NCI-H187 (cell line): ENCODE results near the gene RPS6KA2.

ENCODE experiments used
- DNase-seq, 2 experiments: peaks; one replicate each; lab custom pipeline; 2025; lab: John Stamatoyannopoulos, UW

The RPS6KA2 gene

DNA sequence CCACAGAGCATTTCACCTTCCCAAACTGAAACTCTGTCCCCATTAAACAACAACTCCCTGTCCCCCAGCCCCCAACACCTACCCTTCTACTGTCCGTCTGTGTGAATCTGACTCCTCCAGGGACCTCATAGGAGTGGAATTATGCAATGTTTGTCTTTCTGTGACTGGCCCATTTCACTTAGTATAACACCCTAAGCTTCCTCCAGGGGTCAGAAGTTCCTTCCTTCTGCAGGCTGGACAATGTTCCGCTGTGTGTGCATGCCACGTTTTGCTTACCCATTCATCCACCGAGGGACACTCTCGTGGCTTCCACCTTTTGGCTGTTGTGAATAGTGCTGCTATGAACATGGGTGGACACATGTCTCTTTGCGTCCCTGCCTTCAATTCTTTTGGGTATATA lies 206.7 kb downstream of the RPS6KA2 start:
- no peak for DNase-seq

DNA sequence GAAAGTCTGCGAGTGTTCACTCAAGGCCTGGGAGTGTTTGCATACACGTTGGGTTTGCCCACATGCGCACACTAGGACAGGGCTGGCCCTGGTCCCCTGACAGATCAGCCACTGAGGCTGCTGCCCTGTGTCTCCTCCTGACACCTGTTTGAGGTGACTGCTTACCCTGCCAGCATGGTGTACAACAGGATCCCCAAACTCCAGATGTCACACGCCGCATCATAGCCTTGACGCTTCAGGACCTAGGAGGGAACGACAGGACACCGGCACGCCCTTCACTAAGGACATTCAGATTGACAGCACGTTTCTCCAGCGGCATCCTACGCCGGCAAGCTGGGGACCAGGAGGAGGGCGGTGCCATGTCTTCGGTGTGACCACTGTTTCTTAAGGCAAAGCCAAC lies 207.3 kb downstream of the RPS6KA2 start:
- no peak for DNase-seq

DNA sequence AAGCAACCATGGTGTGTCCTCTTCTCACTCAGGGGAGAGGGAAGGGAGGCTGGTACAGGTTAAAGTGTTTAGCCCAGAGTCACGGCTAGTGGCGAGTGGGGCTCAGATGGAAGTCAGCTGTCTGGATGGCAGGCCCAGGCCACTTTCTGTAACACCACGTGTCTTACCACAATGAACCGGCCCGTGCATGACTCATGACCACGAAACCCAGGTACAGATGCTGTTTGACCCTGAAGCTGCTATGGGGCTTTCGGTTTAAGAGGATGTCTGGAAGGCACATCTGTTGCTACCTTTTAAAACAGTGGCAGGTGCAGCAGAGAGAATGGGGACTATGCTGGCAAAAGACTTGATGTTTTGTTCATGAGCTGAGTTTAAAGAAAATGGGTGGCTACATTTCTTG lies 207.8 kb downstream of the RPS6KA2 start:
- no peak for DNase-seq

DNA sequence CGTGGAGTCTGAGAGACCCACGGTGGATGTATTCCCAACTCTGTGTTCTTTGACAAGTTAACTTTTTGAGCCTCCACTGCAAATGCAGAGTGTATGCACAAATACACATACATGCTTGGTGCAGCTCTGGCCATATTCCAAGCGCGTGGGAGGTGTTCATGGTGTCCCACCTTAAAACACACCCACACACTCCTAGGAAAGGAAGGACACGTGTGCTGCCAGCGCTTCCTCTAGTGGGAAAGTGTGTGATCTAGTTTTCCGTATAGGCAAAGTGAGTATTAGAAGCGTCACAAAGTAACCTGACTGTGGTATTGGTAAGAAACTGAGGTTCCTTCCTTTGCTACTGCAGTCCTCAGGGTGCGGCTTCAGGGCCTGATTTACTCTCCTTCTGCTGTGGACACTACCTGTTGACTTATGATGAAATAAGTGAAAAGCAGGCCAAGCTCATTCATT lies 208.3 kb downstream of the RPS6KA2 start:
- DNase-seq, result no peak

DNA sequence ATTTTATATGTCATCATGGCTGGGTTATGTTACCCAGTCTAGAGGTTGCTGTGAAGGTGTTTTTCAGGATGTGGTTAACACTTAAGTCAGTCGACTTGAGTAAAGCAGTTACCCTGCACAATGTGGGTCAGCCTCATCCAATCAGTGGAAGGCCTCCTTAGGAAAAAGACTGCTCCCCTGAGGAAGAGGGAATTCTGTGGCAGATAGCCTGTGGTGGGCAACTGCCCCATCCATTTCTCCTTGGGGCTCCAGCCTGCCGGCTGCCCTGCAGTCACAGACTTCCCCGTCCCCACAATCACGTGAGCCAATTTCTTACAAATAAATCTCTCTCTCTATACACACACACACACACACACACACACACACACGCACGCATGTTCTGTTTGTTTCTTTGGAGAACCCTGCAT lies 209.8 kb downstream of the RPS6KA2 start:
- no peak for DNase-seq

DNA sequence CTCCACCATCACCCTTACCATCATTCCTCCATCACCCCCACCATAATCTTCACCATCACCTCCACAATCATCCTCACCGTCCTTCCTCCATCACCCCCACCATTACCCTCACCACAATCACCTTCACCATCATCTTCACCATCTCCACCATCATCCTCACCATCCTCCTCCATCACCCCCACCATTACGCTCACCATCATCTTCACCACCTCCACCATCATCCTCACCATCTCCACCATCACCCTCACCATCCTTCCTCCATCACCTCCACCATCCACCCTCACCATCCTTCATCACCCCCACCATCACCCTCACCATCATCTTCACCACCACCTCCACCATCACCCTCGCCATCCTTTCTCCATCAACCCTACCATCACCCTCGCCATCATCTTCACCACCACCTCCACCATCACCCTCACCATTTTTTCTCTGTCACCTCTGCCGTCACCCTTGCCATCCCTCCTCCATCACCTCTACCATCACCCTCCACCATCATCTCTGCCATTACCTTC lies 211.2 kb downstream of the RPS6KA2 start:
- no peak for DNase-seq

DNA sequence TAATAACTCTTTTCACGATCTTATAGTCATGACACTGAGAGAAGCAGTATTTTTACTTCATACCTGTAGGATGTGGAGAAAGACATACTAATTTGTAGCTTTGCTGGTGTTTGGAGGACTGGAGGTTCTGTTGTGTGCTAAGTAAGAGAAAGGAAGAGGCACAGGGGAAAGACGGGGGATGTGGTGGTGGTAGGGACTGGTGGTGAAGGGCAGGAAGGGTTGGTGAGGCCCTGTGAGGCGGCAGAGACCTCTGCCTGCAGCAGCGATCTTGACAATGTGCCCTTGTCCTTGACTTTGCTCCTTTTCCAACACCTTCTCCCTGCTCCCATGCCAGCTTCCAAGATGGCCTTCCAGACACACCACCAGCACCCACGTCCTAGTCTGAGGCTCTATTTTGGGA lies 211.7 kb downstream of the RPS6KA2 start:
- no peak for DNase-seq

DNA sequence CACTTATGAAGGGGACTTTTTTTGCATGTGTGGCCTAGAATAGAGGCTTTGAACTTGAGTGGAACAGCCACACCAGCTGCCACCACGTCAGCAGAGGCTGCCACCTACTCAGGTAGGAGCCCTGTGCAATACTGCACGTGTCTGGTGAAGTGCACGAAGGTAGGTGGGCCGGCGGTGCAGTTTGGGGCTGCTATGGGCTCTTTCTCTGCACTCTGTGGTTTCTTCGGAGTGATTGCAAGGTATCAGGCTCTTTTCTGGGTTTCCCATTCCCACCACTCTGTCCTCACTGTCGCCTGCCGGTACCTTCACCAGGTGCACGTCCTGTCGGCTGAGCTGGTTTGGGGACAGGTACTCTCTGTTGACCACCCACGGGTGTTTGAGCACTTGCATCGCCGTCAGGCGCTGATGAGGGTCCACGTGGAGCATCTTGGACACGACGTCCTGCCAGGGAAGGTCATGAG lies 213.5 kb downstream of the RPS6KA2 start:
- no peak for DNase-seq

DNA sequence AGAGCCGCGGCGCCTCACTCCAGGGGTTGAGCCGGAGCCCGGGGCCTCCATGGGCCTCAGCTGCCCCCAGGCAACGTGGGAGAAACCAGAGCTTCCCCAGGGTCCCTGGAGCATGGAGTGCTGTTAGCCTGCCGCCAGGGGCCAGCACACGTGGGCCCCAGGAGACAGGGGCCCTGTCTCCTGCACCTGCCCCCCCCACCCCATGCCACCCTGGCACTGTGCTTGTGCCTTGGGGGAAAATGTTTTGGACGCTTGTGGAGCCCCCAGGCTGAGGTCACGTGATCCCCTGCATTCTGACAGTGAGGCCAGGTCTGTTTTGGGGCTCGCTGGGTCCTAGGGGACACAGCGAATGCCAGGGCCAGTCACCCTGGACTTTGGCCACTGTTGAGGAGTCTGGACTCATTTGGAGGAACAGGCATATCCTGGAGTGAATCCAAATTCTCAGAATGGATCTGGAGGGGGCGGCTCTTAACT lies 214.1 kb downstream of the RPS6KA2 start:
- DNase-seq, result no peak

DNA sequence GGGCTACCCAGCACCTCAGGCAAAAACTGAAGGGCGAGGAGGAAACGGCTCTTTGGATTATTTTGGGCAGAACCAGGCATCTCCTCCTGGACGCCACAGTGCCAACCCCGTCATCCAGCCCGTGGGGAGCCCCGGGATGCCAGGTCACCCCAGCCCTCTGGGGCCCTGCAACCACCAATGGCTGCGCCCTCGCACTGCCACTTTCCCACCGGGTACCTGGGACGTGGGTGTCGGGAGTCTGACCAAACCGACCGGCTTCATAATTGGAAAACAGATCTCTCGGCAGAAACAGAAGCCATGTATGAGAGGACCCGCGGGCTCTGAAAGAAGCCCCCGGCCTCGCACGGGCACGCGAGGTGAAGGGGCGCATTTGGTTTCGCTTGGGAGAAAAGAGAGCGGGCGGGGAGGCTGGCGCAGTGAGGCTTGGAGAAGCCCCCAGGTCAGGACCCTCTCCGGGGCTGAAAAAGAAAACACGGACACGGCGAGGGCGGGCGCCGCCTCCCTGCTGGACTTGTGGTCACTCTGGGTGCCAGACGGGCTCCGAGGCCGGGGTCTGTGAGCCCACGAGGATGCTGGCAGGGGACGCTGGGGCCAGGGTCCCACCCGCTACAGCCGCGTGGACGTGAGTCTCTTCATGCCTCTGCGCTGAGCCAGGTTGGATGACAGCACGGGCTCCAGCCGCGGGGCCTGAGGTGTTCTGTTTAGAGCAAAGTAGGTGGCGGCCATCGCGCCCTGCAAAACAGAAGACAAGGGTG lies 214.7 kb downstream of the RPS6KA2 start:
- DNase-seq, result no peak

DNA sequence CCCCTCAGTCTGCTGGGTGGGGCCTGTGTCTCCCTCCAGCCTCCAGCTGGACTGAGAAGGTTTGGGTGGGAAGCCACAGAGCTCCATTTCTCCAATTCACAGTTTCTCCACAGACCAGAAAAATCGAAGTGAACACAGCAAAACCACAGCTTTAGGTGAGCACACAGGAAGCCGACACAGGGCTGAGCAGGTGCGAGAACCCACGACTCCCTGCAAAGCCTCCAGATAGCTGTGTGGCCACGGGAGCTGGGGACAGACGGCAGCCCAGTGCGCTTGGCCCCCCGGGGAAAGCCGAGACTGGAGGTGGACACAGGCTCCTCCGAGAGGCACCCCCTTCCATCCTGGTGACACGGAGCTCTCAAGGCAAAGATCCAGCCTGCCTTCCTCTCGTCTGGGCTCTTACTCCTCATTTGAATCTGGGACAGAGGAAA lies 215.3 kb downstream of the RPS6KA2 start:
- DNase-seq, result no peak

DNA sequence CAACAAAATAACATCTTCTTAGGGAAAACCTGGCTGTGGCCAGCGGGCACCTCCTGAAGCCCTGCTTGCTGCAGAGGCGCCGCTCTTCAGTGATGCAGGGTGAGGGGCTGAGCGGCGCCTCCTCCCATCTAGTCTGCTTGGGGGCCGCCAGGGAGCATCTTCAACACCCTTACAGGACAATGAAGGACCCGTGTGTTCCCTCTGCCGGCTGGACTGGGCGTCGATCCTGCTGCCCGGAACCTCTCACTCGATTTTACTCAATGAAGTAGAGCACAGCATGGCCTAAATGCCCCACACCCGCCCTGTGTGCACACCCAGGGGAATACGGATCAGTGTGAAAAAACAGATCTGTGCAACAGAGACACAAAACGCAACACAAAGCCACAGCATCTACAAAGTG lies 215.8 kb downstream of the RPS6KA2 start:
- DNase-seq, result no peak

DNA sequence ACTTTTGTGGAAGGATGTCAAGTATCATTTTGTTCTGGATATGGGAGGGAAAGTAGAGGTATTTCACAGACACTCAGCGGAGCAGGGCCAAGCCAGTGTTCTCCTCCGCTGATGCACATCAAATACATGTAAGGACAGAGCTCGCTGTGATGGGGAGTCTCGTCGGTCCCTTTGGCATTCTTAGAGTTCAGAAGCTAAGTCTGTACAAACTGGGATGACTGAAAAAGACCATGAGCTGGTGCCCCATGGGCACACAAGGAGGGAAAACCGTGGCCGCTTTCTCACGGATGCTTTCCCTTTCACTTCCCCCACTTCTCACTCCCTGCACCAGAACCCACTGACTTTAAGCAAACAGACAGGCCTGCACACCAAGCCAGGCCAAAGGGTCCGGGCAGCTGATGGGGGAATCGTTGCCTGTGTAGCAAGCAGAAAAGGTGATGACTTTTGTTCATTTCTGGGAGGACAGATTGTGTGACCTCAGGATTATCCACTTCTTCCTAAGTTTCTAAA lies 216.6 kb downstream of the RPS6KA2 start:
- DNase-seq, result no peak

DNA sequence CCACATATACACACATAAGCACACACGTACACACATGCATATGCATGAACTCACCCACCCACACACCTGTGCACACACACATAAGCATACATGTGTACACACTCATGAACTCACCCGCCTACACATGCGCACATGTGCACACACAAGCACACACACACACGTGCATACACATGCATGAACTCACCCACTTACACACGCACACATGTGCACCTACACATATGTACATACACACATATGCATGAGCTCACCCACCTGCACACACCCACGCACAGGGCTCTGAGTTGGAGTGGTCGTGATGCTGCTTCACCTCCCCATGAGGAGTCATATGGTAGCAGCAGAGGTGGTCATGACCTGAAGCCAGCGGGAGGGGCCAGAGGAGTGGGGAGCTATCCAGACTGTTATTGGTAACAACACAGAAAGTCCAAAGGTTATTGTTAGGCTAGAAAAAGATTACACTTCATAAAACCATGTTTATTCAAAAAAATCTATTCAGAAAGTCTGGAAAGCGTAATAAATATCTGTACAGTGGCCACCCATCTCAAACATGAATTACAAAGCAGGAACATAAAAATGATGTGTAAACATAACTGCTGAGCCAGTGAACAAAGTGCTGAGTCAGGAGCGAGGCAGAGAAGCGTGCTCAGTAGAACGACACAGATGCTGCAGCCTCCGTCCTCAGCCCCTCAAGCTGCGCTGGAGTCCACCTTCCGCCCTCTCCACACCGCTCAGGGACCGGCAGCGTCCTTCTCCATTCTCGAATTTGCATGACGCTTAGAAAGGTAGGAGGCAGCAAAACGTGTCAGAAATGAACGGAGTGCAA lies 217.9 kb downstream of the RPS6KA2 start:
- DNase-seq, result no peak

DNA sequence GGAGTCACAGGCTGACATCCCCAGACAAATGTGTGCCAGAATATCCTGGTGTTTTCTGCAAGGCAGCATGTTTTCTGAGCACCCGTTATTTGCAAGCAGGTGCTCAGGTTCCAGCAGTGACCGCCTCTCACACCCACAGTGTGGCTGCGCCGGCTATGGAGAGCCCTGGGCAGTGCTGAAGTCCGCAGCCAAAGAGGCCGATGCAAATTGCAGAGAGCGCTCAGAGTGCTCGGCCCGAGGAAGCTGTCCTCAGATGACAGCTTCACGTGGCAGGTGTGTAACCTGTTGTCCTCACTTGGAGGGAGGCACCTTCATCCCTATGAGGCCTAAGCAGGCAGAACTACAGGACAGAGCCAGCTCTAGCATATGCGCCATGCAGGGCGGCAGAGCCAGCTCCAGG lies 220.9 kb downstream of the RPS6KA2 start:
- DNase-seq, result no peak

DNA sequence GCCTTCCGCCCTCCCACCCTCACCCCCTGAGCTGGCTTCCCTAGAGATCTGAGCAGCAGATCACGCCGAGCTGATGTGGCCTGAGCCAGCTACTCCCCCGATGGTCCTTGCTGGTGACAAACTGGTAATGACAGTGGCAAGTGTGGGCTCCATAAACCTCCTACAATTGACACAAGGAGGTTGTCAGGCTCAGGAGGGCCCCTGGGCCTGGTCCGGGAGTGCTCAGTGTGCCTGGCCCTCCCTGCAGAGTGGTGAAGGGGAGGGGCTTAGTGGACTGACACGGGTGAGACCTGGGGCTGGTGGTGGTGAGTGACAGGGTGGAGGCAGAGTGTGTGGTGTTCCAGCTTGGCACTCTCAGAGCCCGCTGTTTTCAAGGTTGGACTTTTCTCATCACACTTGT lies 221.7 kb downstream of the RPS6KA2 start:
- no peak for DNase-seq

DNA sequence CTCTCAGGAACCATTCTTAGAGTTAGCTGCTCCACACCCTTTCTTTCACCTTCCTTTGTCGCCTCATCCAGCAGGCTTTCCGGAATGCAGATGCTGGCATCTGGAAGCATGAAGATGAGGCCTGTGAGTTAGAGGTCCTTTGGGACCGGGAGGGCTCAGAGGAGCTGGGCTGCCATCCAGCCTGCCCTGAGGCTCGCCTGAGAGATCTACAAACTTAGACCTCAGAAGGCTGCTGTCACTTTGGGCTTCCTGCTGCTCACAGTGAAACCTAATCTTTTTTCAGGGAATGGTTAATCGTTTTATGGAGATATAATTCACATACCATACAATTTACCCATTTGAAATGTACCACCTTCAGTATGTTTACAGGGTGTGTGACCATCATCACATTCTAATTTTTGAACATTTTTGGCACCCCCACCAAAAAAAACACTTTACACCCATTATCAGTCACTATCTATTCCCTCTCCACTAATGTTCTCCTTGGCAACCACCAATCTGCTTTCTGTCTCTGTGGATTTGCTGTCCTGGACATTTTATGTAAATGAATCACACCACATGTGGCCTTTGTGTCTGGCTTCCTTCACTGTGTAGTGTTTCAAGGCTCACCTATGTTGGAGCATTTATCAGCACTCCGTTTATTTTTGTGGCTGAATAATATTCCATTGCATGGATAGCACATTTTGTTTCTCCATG lies 224.3 kb downstream of the RPS6KA2 start:
- no peak for DNase-seq

DNA sequence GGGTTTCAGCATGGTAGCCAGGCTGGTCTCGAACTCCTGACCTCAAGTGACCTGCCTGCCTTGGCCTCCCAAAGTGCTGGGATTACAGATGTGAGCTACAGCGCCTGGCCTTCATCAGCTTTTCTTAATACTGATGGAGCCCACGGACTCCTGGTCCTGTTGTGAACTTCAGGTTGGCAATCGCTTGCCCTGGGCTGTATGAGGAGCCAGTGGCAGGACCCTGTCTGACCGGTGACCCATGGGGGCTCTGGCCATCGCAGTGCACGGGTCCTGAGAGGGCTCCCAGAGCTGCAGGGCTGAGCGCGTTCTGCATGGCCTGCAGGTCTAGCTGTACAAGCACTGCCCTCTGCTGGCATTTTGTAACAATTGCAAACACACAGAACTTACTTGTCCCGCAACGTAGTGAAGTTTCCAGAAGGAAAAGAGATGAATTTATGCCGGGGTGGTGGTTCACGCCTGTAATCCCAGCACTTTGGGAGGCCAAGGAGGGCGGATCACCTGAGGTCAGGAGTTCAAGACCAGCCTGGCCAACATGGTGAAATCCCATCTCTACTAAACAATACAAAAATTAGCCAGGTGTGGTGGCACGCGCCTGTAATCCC lies 226.3 kb downstream of the RPS6KA2 start:
- DNase-seq, result peak in 1 of 2 experiments; percentile 40

DNA sequence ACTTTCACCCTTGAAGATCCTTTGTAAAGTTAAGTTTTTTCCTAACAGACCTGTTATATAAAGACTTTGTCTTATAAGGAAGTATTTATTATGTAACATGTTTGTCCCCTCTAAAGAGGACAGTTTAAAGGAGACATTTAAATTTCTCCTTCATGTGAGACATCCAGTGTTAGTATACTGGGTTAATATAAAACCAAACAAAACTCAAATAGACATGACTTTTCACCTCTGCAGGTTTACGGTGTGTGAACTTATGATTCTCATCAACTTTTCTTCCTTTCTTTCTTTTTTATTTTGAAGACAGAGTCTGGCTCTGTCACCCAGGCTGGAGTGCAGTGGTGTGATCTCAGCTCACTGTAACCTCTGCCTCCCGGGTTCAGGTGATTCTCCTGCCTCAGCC lies 226.9 kb downstream of the RPS6KA2 start:
- no peak for DNase-seq

DNA sequence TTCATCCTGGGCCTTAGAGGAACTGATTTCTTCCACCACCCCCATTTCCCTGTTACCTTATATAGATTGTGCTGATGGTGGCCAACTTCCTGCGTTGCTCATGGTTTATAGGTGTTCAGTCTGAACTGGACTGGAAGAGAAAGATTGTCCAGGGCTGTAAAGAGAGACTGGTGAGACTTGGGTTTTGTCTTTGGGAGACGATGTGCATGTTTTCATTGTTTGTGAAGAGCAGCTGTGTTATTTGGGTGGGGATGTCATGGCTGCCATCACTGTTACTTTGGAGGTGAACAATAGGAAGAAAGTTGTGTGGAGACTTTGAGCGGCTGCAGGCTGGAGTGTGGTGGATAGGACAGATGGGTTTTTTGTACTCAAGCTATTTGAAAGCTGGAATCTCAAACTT lies 228.7 kb downstream of the RPS6KA2 start:
- no peak for DNase-seq

DNA sequence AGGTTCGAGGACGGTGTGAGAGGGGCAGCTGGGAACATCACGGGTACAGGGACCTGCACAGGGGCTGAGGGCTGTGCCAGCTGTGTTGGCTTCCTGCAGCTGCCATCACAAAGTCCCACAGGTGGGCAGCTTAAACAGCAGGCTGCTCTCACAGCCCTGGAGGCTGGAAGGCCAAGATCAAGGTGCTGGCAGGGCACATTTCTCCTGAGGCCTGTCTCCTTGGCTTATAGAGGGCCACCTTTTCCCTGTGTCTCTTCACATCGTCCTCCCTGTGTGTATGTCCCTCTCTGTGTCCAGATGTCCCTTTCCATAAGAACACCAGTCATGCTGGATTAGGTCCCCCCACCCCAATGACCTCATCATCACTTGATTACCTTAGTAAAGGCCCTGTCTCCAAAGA lies 229.2 kb downstream of the RPS6KA2 start:
- no peak for DNase-seq

DNA sequence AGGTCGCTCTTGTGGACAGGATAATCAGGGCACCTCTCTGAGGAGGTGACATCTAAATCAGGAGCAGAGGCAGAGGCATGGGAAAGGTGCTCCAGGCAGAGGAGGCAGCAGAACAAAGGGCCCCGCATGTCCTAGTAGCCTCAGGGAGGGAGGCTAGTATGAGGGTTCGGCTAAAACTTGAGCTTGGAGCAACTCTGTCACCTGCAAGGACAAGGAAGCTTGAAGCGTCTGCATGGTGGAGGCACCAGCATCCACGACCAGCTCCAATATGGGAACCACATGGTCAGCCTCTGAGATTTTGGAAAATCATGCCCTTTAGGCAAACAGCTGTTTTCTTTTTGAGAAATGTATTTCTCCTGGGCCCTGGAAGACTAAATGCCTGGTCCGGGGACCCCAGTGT lies 231.3 kb downstream of the RPS6KA2 start:
- no peak for DNase-seq
